Measurements from ENCODE around the gene GLI3. TPM values are rescaled to one million over a fixed set of nuclear protein-coding genes. Genes with fewer than 3 reads are reported as not detected.

Gene GLI3
- total RNA-seq, 1 donor from 2014 or later: 24.1 TPM

DNA sequence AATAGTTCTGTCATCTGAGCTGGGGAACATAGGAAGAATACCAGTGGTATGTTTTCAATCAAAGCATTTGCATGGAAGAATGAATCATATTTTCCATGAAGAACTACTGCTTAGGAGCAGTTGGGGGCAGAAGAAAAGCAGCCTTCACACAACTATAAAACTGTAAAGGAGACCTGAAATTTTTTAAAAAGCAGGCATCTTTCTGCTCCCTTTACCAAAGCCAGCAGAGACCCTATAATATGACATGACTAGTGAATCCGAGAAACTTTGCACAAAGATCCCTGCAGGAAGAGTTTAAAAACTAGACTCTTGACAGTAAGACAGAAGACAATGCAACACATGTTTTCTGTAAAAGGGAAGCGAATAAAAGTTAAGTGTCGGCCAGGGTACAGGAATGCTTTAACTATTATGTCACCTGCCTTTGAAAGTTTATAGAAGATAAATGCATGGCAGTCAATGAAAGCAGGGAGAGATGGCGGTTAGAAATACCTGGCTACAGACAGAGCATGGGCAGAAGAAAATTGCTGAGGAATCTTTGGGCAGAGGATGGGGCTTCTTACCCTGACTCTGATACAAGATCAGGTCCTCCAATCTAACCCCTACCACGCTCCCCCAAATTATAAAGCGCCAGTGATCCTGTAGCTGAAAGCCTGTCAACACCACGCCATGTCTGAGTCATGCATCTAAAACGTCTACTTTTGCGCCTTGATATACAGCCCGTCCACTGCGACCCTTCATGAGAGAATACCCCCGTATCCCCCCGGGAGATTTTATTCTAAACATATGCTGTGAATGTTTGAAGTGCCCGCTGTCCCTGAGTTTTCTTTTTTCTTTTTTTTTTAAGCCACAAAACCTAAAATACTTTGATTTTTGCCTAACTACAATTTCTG lies 93.1 kb downstream of the GLI3 start:
- DNase-seq: peak; percentile 55

GRCh38 chr7:42142089-42142488 lies 94.9 kb downstream of the GLI3 start:
- DNase-seq: no peak

DNA sequence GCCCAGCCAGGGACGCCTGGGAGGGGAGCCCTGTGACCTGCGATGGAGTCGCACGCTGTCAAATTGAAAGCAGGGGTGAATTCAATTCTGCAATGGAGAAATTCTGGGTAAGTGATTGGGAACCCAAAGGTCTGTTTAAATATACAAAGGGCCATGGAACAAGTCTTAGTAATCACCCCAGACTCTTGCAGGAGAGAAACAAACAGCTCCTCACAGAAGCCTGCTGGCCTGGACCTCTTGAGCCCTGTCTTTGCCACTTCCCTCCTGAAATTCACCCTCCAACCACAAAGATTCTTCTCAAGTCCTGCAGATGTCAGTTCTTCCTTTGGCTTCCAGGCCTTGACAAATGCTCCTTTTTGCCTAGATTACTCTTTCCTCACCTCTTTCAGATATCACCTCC lies 97.3 kb downstream of the GLI3 start:
- DNase-seq: no peak

GRCh38 chr7:42138691-42139090 lies 98.3 kb downstream of the GLI3 start:
- DNase-seq: no peak

- no peak for DNase-seq
Measured at GRCh38 chr7:42137941-42138340, 99.1 kb downstream of the GLI3 start.

DNA sequence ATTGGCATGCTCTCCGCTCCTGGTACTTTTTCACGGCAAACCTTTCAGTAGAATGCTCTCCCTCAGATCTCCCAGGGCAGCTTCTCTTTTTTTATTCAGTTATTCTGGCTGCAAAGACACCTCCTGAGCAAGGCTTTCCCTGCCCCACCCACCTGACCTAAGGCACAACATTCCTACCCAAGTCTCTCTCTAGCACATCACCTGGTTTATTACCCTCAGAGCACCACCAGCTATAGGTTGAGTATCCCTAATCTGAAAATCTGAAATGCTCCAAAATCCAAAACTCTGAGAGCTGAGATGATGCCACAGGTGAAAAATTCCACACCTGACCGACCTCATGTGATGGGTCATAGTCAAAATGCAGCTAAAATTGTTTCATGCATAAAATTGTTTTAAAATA lies 99.6 kb downstream of the GLI3 start:
- no peak for DNase-seq

DNA sequence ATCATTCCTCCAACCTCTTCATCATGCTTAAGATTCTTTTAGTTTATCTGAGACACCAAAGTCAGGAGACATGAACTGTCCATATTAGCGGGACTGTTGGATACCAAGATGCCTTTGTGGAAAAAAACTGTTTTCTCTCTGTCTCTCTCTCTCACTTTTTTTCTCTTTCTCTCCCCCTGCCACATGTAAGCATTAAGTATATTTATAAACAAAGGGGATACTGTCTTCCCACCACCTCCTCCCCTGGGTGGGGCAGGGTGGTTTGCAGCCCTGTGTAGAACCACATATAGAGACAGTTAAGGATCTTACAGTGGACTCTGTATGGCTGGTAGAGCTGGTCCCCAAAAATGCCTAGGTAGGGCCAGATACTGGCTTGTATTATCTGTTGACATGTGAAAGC lies 101.3 kb downstream of the GLI3 start:
- DNase-seq: no peak

GRCh38 chr7:42134276-42134876 lies 102.6 kb downstream of the GLI3 start:
- DNase-seq: no peak

DNA sequence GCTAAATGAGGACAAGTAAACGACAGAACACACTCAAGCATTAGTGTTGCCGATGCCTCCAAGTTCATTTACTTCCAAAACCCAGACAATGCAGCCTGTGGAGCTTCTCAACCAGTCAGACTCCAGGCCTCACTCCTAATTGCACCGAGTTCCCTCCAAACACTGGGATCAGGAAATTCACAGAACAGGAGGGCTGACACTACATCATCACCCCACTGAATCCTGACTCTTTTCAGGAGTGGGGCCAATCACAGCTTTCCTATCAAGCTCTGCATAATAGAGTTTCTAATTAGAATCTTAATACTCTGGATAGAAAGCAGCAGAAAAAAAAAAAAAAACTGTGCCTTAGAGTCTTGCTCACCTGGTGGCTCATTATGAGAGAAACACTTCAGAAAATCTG lies 103.7 kb downstream of the GLI3 start:
- no peak for DNase-seq

DNA sequence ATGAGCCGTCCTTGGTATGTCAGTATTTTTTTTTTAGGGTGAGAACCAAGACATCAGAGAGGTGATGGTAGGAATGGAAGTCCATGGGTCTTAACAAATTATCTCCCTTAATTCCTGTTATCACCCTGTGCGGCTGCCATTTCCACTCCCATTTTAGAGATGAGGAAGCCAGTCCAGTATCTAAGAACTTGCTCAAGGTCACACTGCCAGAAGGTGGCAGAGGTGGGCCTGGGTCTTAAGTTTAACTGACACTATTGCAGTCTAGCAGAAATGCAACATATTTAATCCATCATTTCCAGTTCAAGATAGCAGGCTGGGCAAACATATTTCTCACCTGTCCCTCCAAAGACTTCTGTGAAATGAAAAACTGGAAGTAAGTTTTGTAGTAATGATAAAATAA lies 108.3 kb downstream of the GLI3 start:
- no peak for DNase-seq

GRCh38 chr7:42127232-42127622 lies 109.8 kb downstream of the GLI3 start:
- DNase-seq: no peak

GRCh38 chr7:42126475-42127231 lies 110.4 kb downstream of the GLI3 start:
- no peak for DNase-seq

- no peak for DNase-seq
Measured at GRCh38 chr7:42125321-42125720, 111.7 kb downstream of the GLI3 start.

- no peak for DNase-seq
Measured at GRCh38 chr7:42123716-42124115, 113.3 kb downstream of the GLI3 start.

DNA sequence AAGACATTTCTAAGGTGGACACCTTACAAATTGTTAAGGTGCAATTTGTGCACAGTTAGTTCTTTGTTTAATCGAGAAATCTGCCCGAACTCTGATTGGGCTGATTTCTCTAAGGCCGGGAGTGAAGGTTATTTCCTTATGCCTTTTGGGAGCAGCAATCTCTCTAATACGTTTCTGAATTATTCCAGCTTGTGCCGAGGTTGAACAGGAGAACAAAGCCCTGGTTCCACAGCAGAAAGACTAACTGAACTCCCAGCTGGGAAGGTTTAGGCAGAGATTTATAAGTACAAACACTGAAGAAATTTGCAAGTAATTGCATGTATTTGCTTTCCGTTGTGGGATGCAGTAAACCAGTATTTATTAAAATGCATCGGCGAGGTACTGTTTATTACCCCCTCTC lies 116.8 kb downstream of the GLI3 start:
- DNase-seq: no peak

DNA sequence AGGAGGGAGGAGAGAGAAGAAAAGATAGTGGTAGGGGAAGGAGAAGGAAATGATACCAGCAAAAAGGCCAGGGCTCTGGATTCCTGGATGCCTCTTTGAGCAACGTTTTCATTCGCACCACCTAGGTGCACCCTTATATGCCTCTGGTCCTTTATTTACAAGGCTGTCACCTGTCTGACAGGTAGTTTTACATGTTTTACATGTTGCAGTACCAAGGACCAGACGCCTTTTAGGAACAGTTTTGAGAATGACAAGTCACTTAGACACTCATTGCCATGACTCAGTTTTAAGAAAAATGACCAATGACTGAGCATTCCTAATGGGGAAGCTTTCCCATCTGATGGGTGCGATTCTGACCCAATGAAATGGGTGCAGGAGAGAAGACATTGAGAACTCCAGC lies 119.8 kb downstream of the GLI3 start:
- no peak for DNase-seq

DNA sequence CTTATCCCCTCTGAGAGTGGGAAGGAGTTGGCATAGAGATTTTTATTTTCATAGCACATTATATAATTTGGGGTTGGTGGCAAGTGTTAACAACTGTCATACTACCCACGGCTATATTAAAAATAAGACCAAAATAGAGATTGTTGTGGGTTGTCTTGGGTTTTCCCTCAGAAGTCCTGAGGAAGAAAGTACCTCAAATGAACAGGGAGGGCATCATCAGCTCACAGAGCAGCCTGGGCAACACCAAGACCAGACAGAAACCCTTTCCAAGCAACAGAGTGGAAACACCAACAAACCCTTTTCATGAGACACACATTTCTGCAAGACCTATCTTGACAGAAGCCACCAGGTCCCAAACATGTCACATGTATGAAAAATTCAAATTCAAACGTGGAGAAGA lies 121.2 kb downstream of the GLI3 start:
- DNase-seq: no peak

GRCh38 chr7:42110333-42110732 lies 126.7 kb downstream of the GLI3 start:
- no peak for DNase-seq

DNA sequence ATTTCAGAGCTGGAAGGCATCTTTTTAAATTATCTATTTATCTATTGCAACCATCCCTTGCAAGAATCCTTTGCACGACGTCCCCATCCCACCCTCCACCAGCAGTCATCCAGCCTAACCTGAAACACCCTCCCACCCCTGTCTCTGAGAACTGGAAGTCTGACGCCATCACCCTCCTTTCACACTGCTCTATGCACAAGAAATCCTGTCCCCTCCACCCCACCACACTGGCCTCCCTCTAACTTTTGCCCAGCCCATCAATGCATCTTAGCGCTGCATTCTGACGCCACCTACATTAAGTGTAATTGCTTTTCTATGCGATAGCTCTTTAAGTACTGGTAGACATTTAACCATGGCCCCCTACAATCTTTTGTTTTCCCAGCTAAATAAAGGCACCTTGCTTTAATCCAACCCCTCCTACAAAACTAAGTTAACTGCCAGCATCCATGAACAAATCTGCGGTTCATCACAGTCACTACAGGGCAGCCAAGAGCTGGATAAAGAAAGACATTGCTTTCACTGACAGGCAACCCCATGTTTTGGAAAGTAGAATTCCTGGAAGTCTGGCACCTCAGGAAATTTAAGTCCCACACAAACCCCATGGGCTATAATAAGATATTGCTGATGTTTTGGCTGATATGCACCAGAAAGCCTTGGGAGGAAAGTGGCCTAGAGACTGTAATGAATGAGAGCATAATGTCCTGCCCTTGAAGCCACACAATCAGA lies 128.0 kb downstream of the GLI3 start:
- no peak for DNase-seq

DNA sequence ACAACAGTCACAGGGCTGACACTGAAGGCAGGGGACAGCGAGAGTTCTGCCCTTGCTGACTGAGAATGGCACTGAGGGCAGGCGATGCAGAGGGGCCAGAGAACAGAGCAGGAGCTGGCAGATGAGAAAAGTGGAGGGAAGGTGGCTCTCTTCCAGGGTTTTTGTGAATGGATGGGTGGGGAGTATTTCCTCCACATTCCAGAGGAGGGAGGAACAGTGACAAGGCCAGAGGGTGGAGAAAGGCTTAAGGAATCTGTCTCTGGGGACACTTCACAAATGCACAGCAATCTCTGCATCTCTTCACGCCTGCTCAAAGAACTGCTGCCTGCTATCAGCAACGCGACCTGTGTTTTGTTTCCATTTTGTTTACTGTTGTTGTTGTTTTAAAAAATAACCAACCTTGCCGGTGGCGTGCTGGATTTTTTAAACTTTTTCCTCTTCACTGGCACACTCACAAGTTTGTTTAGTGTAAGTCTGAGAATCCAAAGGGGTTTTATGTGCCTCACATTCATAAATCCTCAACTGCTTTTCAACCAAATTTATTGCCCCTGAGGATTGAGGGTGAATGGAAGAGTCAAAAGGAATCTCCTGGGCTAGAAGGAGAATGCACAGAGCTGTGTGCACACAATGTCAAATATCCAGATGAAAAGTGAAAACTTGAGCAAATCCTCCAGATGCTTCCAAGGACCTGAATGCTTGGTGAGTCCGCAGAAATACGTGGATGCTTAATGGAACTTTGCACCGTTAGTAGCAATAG lies 129.3 kb downstream of the GLI3 start:
- DNase-seq: peak; percentile 87

DNA sequence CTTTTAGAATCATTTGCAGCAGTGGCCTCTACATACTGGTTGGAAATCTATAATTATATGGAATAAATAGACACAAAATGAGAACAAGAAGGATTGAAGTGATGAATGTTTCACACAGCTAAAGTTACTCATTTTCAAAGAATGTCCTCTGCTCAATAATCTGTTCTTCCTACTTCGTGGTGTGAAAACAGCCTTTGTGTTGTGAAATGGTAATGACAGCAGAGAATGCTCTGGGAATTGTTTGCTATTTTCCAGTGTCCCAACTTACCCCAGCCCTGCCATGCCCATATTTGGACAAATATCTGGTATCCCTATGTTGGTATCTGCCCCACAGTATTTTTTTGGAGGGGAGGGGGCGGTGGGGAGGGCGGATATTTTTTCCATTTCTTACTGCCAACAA lies 130.4 kb downstream of the GLI3 start:
- DNase-seq: no peak
